Measurements from ENCODE around the gene CBLN3. TPM values are rescaled to one million over a fixed set of nuclear protein-coding genes. Genes with fewer than 3 reads are reported as not detected.

CBLN3 gene
- total RNA-seq, 1 experiment from 2014 or later, result 1.0 TPM

- Histone ChIP-seq H3K27me3 (ENCODE audit: control insufficient read depth, insufficient read depth, low read length) (peaks cover 3% of the 10 kb centered on the region), H3K4me1 (ENCODE audit: control insufficient read depth, insufficient read depth, low read length) (no peaks in the 10 kb centered on the region), H3K4me3 (ENCODE audit: low read depth in 2 of 2, low read length in 2 of 2) (no peak overlapping the region), H3K27ac (ENCODE audit: low read length) (no peak overlapping the region), H3K36me3 (ENCODE audit: control insufficient read depth, insufficient read depth, low read length) (no peaks in the 10 kb centered on the region), H3K9me3 (ENCODE audit: control insufficient read depth, insufficient read depth, low read depth, low read length) (no peaks in the 10 kb centered on the region)
- TF ChIP-seq POLR2AphosphoS5 (IDR thresholded peaks at IDR 0.05; ENCODE audit: low read depth, low read length) (no peak), REST (IDR thresholded peaks at IDR 0.05; ENCODE audit: insufficient read depth in 1 of 2, low read depth in 2 of 2, low read length in 1 of 2) (no peak), CTCF (IDR thresholded peaks at IDR 0.05) (no peak), TCF7L2 (IDR thresholded peaks at IDR 0.05; ENCODE audit: low read depth, low read length) (no peak), SIN3A (IDR thresholded peaks at IDR 0.05; ENCODE audit: borderline replicate concordance, insufficient read depth, low read depth, low read length) (no peak)
- ChIA-PET CTCF (interaction anchor here (1.2 kb wide), 1 partner anchor 34 kb away, joined by 3 read pairs; no protein-coding TSS in a partner anchor), POLR2A (no interaction called here)
- DNase-seq (ENCODE audit: low read depth, low spot score), result no peak
- BruUV-seq (replicated peaks), result no TSS peak
- in situ Hi-C loops (cut with HindIII; ENCODE audit: low pct_unique_long_range_greater_than_20kb, low sequenced_read_pairs) (no loop called here), intact Hi-C loops (cut with micrococcal nuclease; ENCODE audit: unreplicated experiment) (no loop called here)
- ATAC-seq, result no peak
Observed at GRCh38 chr14:24403294-24403998, 26.0 kb downstream of the CBLN3 start.

GRCh38 chr14:24401810-24402702 lies 27.4 kb downstream of the CBLN3 start:
- H3K4me3 ChIP-seq (ENCODE audit: low read depth in 2 of 2, low read length in 2 of 2), result no peak overlapping the region
- H3K4me1 ChIP-seq (ENCODE audit: control insufficient read depth, insufficient read depth, low read length), result no peaks in the 10 kb centered on the region
- POLR2A ChIA-PET, result no interaction called here
- CTCF ChIA-PET, result interaction anchor here (0.6 to 1.2 kb wide), 3 partner anchors 27 to 182 kb away, joined by 3 to 11 read pairs (median 7); no protein-coding TSS in a partner anchor
- ATAC-seq (no peak), DNase-seq (ENCODE audit: low read depth, low spot score) (no peak)
- TF ChIP-seq REST (IDR thresholded peaks at IDR 0.05; ENCODE audit: insufficient read depth in 1 of 2, low read depth in 2 of 2, low read length in 1 of 2) (no peak), SIN3A (IDR thresholded peaks at IDR 0.05; ENCODE audit: borderline replicate concordance, insufficient read depth, low read depth, low read length) (no peak), CTCF (IDR thresholded peaks at IDR 0.05) (no peak), TCF7L2 (IDR thresholded peaks at IDR 0.05; ENCODE audit: low read depth, low read length) (no peak), POLR2AphosphoS5 (IDR thresholded peaks at IDR 0.05; ENCODE audit: low read depth, low read length) (no peak)
- in situ Hi-C loops (cut with HindIII; ENCODE audit: low pct_unique_long_range_greater_than_20kb, low sequenced_read_pairs) (no loop called here), intact Hi-C loops (cut with micrococcal nuclease; ENCODE audit: unreplicated experiment) (no loop called here)
- no TSS peak for BruUV-seq (replicated peaks)
- H3K9me3 ChIP-seq (ENCODE audit: control insufficient read depth, insufficient read depth, low read depth, low read length), result no peaks in the 10 kb centered on the region
- H3K36me3 ChIP-seq (ENCODE audit: control insufficient read depth, insufficient read depth, low read length), result no peaks in the 10 kb centered on the region
- H3K27me3 ChIP-seq (ENCODE audit: control insufficient read depth, insufficient read depth, low read length), result peaks cover 3% of the 10 kb centered on the region
- H3K27ac ChIP-seq (ENCODE audit: low read length), result no peak overlapping the region

Data from Panc1 (cell line).